Kidney epithelial cell (primary cell): ENCODE data around the gene SPECC1. TPM values are rescaled to one million over a fixed set of nuclear protein-coding genes. Genes with fewer than 3 reads are reported as not detected.

Experiments used
- DNase-seq: peaks from one replicate; pipeline ENCODE4 v3.0.0-alpha.2; 2010; ENCODE audit warnings: low read depth
- H3K27me3 ChIP-seq: 2 replicates; pipeline ENCODE4 v1.6.0; 2011; ENCODE audit warnings: low read length; ENCODE audit not compliant: control insufficient read depth, insufficient read depth
- H3K36me3 ChIP-seq: 2 replicates; pipeline ENCODE4 v1.5.1; 2011; ENCODE audit warnings: low read length; ENCODE audit not compliant: control insufficient read depth, insufficient read depth
- H3K4me3 ChIP-seq: 2 replicates; pipeline ENCODE4 v1.5.1; 2011; ENCODE audit warnings: low read depth, mild to moderate bottlenecking, control low read depth, low read length
- CTCF ChIP-seq: IDR thresholded peaks from 2 replicates; pipeline ENCODE4 v1.5.1; 2011; ENCODE audit warnings: mild to moderate bottlenecking, moderate library complexity, low read length, control low read depth, inconsistent platforms; ENCODE audit not compliant: insufficient read depth, poor library complexity, severe bottlenecking
- total RNA-seq: library from RNA; depleted of rRNA; stranded (reverse); fragments of >200 nt; gene quantifications from 2 replicates; pipeline ENCODE4 v1.2.3, GENCODE V29; 2015

The SPECC1 gene
- total RNA-seq, 1 donor from 2014 or later = 62.3 TPM

- H3K27me3 ChIP-seq = no peaks in the 10 kb centered on the region
- no peak for TF ChIP-seq CTCF
- H3K36me3 ChIP-seq = no peaks in the 10 kb centered on the region
- H3K4me3 ChIP-seq = no peak overlapping the region
- peak; percentile 75 for DNase-seq
These were observed 194.7 kb downstream of the SPECC1 start for GRCh38 chr17:20203761-20204263.

- H3K36me3 ChIP-seq = no peaks in the 10 kb centered on the region
- no peaks in the 10 kb centered on the region for H3K27me3 ChIP-seq
- H3K4me3 ChIP-seq = no peak overlapping the region
- no peak for TF ChIP-seq CTCF
- no peak for DNase-seq
These were observed 196.4 kb downstream of the SPECC1 start for GRCh38 chr17:20205609-20206008.

GRCh38 chr17:20206068-20206467, 196.9 kb downstream of the SPECC1 start:
- Histone ChIP-seq H3K27me3 (no peaks in the 10 kb centered on the region), H3K36me3 (no peaks in the 10 kb centered on the region), H3K4me3 (no peak overlapping the region)
- no peak for DNase-seq
- TF ChIP-seq CTCF = no peak

- H3K4me3 ChIP-seq = no peak overlapping the region
- no peak for DNase-seq
- no peaks in the 10 kb centered on the region for H3K36me3 ChIP-seq
- no peaks in the 10 kb centered on the region for H3K27me3 ChIP-seq
- no peak for TF ChIP-seq CTCF
These were observed 197.4 kb downstream of the SPECC1 start for GRCh38 chr17:20206591-20206990.

- Histone ChIP-seq H3K4me3 (no peak overlapping the region), H3K27me3 (no peaks in the 10 kb centered on the region), H3K36me3 (peaks cover 2% of the 10 kb centered on the region)
- TF ChIP-seq CTCF = no peak
- no peak for DNase-seq
These were observed 198.3 kb downstream of the SPECC1 start for GRCh38 chr17:20207262-20207985.

- no peak for DNase-seq
- H3K27me3 ChIP-seq = no peaks in the 10 kb centered on the region
- H3K36me3 ChIP-seq = peaks cover 2% of the 10 kb centered on the region
- TF ChIP-seq CTCF = no peak
- no peak overlapping the region for H3K4me3 ChIP-seq
These were observed 199.6 kb downstream of the SPECC1 start for GRCh38 chr17:20208717-20209116.
